Esophagus muscularis mucosa (tissue), 4 donors: Measurements from ENCODE around the gene AGPS. TPM values are rescaled to one million over a fixed set of nuclear protein-coding genes. Genes with fewer than 3 reads are reported as not detected.

Experiments
- DNase-seq: peaks from one replicate; pipeline ENCODE4 v3.0.0-alpha.2; 2017; ENCODE audit errors: extremely low spot score
- H3K27ac ChIP-seq, 4 donors: fragments of 200-600 bp; sonication (generic); replicated peaks in 1 of 4; 1 replicate in 3 of 4; 2 replicates in 1 of 4; pipeline ENCODE4 v1.5.1; 2016 to 2019; ENCODE audit warnings: mild to moderate bottlenecking in 1 of 4
- H3K27me3 ChIP-seq, 4 donors: fragments of 200-600 bp; sonication (generic); one replicate each; pipeline versions ENCODE4 v1.5.1 to v1.6.0; 2016 to 2019
- H3K36me3 ChIP-seq, 4 donors: fragments of 200-600 bp; sonication (generic); one replicate each; pipeline ENCODE4 v1.5.1; 2016 to 2019
- H3K4me1 ChIP-seq, 4 donors: fragments of 200-600 bp; sonication (generic); one replicate each; pipeline ENCODE4 v1.5.1; 2016 to 2019
- H3K4me3 ChIP-seq, 4 donors: fragments of 200-600 bp; sonication (generic); 1 replicate in 2 of 4; 2 replicates in 2 of 4; pipeline ENCODE4 v1.5.1; 2016 to 2019; ENCODE audit warnings: mild to moderate bottlenecking in 4 of 4, moderate library complexity in 1 of 4
- H3K9me3 ChIP-seq, 4 donors: fragments of 200-600 bp; sonication (generic); 1 replicate in 3 of 4; 2 replicates in 1 of 4; pipeline ENCODE4 v1.5.1; 2016 to 2019
- CTCF ChIP-seq, 3 experiments: fragments of 200-600 bp in 2 of 3; fragments of 450-650 bp in 1 of 3; sonication (generic) in 2 of 3; IDR thresholded peaks; one replicate each; pipeline ENCODE4 v1.5.1; 2017 to 2019; ENCODE audit warnings: antibody characterized with exemption in 3 of 3, mild to moderate bottlenecking in 2 of 3, moderate library complexity in 1 of 3
- EP300 ChIP-seq: sonication (generic); formaldehyde crosslinking; IDR thresholded peaks from one replicate; pipeline ENCODE4 v1.6.1; 2017; ENCODE audit warnings: antibody characterized with exemption
- POLR2A ChIP-seq: fragments of 450-650 bp; IDR thresholded peaks from one replicate; pipeline ENCODE4 v1.6.1; 2017; ENCODE audit warnings: antibody characterized with exemption, moderate library complexity, mild to moderate bottlenecking, low read depth
- POLR2AphosphoS5 ChIP-seq, 2 donors: sonication (generic); formaldehyde crosslinking; IDR thresholded peaks; one replicate each; pipeline ENCODE4 v1.6.1; 2017; ENCODE audit warnings: antibody characterized with exemption in 2 of 2
- WGBS: methylation state at CpG from one replicate; pipeline ENCODE4 v1.1.5; 2018; 5-methylcytosine and 5-hydroxymethylcytosine counted together
- intact Hi-C: fragments of 100-400 bp; cut with DNase I; formaldehyde crosslinking; loops from one replicate; pipeline ENCODE4 v1.15.1; 2023
- total RNA-seq, 4 donors: library from RNA; depleted of rRNA; stranded (reverse); fragments of >200 nt; gene quantifications; one replicate each; pipeline versions ENCODE4 v1.1.0 to v1.2.1, GENCODE V29; 2016

Gene AGPS
- total RNA-seq, 4 donors from 2014 or later = 26.3 to 46.1 (median 37.0) TPM

DNA sequence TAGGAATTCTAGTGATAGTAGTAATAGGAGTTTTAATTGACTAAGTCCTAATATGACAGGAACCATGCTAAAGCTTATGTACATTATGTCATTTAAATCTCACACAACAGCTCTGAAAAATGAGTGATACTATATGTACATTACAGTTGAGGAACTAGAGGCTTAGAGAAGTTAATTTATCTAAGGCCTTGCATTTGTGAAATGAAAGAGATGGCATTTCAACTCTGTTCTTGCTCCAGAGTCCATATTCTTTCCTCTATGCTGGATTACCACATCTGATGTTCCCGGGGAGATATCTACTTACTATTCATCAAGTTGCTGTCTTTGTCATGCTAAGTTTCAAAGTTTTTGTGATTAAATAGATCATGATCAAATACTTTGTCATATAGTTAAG is 5.7 kb downstream of the AGPS start:
- 75% methylated on average over 1 of the region's 1 CpG for WGBS
- Histone ChIP-seq H3K27me3 (no peaks in the 10 kb centered on the region), H3K4me1 (peaks cover 36 to 67% (median 47%) of the 10 kb centered on the region in 4 donors), H3K27ac (peak overlapping the region in 3 of 4 donors; percentile 23 to 55 (median 38)), H3K36me3 (no peaks in the 10 kb centered on the region), H3K9me3 (no peaks in the 10 kb centered on the region), H3K4me3 (no peak overlapping the region)
- no peak for DNase-seq
- TF ChIP-seq CTCF (IDR thresholded peaks at IDR 0.05) = no peak
- no peak for TF ChIP-seq EP300
- no peak for TF ChIP-seq POLR2AphosphoS5 (IDR thresholded peaks at IDR 0.05)
- TF ChIP-seq POLR2A = no peak
- intact Hi-C loops = no loop called here

GRCh38 chr2:177398791-177399190 is 6.2 kb downstream of the AGPS start:
- no peaks in the 10 kb centered on the region for H3K27me3 ChIP-seq
- TF ChIP-seq CTCF (IDR thresholded peaks at IDR 0.05) (no peak), EP300 (no peak), POLR2A (no peak), POLR2AphosphoS5 (IDR thresholded peaks at IDR 0.05) (no peak)
- WGBS = 87% methylated on average over 1 of the region's 1 CpG
- DNase-seq = no peak
- no peak overlapping the region for H3K4me3 ChIP-seq
- no peaks in the 10 kb centered on the region for H3K36me3 ChIP-seq
- H3K4me1 ChIP-seq = peaks cover 31 to 63% (median 42%) of the 10 kb centered on the region in 4 donors
- no peaks in the 10 kb centered on the region for H3K9me3 ChIP-seq
- no peak overlapping the region for H3K27ac ChIP-seq
- intact Hi-C loops = no loop called here

DNA sequence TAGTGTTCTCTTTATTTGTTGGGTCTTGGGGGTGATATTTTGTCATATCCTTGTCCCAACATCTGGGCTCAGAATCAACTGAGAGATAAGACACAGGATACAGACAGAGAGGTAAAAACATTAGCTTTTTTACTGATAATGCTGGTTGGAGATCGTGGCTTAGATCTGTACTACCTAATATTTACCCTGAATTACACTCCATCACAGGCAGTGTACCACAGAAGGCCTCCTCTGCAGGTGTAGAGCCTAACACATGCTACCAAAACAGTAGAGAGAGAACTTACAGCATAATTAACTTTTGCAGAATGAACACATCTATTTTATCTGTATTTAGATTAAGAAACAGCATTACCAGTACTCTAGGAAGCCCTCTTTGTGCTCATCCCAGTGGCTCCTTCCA is 6.8 kb downstream of the AGPS start:
- H3K36me3 ChIP-seq = no peaks in the 10 kb centered on the region
- TF ChIP-seq CTCF (IDR thresholded peaks at IDR 0.05) (no peak), POLR2A (no peak), EP300 (no peak), POLR2AphosphoS5 (IDR thresholded peaks at IDR 0.05) (no peak)
- no peaks in the 10 kb centered on the region for H3K27me3 ChIP-seq
- H3K9me3 ChIP-seq = no peaks in the 10 kb centered on the region
- H3K4me1 ChIP-seq = peaks cover 26 to 62% (median 40%) of the 10 kb centered on the region in 4 donors
- H3K4me3 ChIP-seq = no peak overlapping the region
- no peak for DNase-seq
- whole genome bisulfite sequencing = 75% methylated on average over 1 of the region's 1 CpG
- intact Hi-C loops = no loop called here
- H3K27ac ChIP-seq = no peak overlapping the region

GRCh38 chr2:177400337-177400923 is 7.9 kb downstream of the AGPS start:
- peaks cover 33 to 58% (median 43%) of the 10 kb centered on the region in 4 donors for H3K4me1 ChIP-seq
- no peak overlapping the region for H3K4me3 ChIP-seq
- no peak for DNase-seq
- H3K27me3 ChIP-seq = no peaks in the 10 kb centered on the region
- no peaks in the 10 kb centered on the region for H3K9me3 ChIP-seq
- H3K27ac ChIP-seq = no peak overlapping the region
- TF ChIP-seq POLR2AphosphoS5 (IDR thresholded peaks at IDR 0.05) (no peak), POLR2A (no peak), CTCF (IDR thresholded peaks at IDR 0.05) (no peak), EP300 (no peak)
- WGBS = 62% methylated on average over 4 of the region's 4 CpGs
- intact Hi-C loops = no loop called here
- no peaks in the 10 kb centered on the region for H3K36me3 ChIP-seq

GRCh38 chr2:177402096-177402495 is 9.5 kb downstream of the AGPS start:
- 94% methylated on average over 1 of the region's 1 CpG for WGBS
- Histone ChIP-seq H3K27me3 (no peaks in the 10 kb centered on the region), H3K27ac (no peak overlapping the region), H3K9me3 (no peaks in the 10 kb centered on the region), H3K36me3 (no peaks in the 10 kb centered on the region), H3K4me3 (no peak overlapping the region), H3K4me1 (peaks cover 22 to 49% (median 31%) of the 10 kb centered on the region in 4 donors)
- intact Hi-C loops = no loop called here
- no peak for TF ChIP-seq POLR2AphosphoS5 (IDR thresholded peaks at IDR 0.05)
- TF ChIP-seq CTCF (IDR thresholded peaks at IDR 0.05) = no peak
- no peak for DNase-seq
